Fibroblast of skin of left biceps (primary cell): Measurements from ENCODE around the gene CSH2.

ENCODE experiments used
- DNase-seq, 2 experiments: peaks; one replicate each; pipeline ENCODE4 v3.0.0-alpha.2; 2013; ENCODE audit warnings: low read depth in 2 of 2

The CSH2 gene

GRCh38 chr17:63834431-63835166 lies 38.9 kb downstream of the CSH2 start:
- DNase-seq, result peak; percentile 20 to 24

- no peak for DNase-seq
Observed at GRCh38 chr17:63833741-63834373, 39.6 kb downstream of the CSH2 start.

GRCh38 chr17:63833026-63833740 lies 40.3 kb downstream of the CSH2 start:
- no peak for DNase-seq

DNA sequence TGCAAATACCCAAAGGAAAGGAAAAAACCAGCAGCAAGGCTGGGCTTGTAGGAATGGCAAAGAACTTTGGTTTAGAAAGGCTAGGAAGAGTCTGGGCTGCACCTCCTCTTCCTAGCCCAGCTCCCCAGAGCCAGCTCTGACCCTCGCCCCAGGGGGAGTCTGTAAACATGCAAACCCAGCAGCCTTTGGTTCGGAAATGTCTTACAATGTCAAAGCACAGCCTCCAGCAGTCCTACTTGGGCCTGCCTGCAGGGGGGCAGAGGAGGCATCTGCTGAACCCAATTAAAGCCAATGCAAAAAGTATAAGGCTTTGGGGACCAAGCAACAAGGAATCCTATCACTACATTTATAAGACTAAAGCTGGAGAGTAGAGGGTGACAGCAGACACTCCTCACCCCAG lies 41.0 kb downstream of the CSH2 start:
- no peak for DNase-seq

- no peak for DNase-seq
Observed at GRCh38 chr17:63832014-63832413, 41.5 kb downstream of the CSH2 start.

DNA sequence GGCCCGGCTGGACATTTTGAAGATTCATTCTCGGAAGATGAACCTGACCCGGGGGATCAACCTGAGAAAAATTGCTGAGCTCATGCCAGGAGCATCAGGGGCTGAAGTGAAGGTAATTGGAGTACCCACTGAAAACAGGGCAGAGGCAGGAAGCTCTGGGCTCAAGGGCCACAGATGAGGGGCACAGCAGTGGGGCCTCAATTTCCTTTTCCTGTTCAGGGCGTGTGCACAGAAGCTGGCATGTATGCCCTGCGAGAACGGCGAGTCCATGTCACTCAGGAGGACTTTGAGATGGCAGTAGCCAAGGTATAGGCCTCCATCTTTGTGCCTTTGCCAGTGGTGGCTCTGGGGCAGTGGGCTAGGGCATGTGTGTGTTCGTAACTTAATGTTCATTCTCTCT lies 42.0 kb downstream of the CSH2 start:
- no peak for DNase-seq

- no peak for DNase-seq
Observed at GRCh38 chr17:63830904-63831491, 42.5 kb downstream of the CSH2 start.

GRCh38 chr17:63830278-63830677 lies 43.2 kb downstream of the CSH2 start:
- no peak for DNase-seq

DNA sequence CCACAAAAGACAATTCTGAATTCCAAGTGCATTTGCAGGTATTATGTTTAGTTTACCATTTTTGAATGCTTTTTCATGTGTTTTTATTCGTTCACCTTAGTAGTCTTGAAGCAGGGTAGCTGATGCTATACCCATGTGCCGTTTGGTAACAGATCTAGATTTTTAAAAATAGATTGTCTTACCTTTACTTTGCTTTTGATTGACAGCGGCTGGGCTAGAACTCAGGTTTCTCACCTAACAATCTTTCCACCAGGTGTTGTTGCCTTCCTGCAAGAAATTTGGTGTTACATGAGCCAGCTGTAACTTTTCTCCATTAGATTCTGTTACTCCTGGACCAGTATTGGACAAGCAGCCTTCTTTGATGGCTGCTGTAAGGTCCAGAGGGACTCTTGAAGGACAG lies 44.5 kb downstream of the CSH2 start:
- no peak for DNase-seq

DNA sequence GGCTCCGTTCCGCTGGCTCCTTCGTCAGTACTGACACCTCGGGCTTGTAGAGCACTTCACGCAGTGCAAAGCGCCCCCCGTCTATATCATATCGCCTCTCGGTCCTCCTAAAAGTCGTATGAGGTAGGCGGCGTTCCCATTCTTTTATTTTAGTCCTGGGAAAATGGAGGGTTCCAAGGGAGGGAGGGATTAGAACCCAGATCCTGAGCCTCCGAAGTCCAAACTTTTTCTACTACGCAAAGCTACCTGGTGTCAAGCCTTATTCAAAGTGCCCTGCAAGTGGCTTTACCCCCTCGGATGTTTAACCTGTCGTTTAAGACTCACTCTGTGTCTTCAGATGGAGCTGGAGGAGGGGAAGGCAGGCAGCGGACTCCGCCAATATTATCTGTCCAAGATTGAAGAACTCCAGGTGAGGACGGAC lies 45.7 kb downstream of the CSH2 start:
- no peak for DNase-seq

DNA sequence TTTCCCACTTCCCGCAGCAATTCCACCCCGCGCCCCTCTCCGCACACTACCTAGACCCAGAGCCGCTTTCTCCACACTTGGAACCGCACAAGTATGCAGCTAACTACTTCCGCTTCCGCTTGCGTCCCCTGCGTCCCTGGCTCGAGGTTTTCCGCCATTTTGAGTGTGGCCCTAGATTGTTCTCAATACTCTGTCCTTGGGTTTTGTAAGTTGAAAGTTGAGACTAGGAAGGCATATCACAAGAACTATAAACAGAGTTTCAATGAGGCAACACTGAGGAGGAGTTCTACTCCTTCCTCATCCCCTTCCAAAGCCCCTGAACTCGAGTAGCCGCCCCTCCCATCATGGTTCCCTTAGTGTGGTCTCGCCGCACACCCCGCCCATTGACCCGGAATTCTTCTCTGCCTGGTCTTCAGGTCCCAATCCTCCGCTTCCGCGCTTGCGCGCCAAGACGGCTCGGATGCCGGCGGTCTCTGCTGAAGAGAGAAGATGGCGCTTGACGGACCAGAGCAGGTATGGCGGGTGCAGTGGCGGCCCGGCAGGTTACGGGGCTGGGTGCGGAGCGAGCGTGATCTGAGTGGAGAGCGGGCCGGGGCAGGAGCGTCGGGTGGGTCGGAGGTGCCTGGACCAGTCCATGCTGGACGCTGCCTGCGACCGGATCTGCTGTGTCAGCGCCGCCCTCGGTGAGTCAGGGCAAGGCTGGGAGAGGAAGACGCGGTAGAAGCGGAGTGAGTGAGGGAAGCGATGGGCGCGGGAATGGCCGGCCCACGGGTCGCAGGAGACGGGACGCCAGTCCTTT lies 46.3 kb downstream of the CSH2 start, which contains the start of the genes FTSJ3 and PSMC5:
Gene FTSJ3 (minus strand): TSS at position 662 of the 799 bp plus-strand sequence. CDS start 761 bp downstream, outside the sequence.
Gene PSMC5 (plus strand): TSS at position 430 of the 799 bp plus-strand sequence. CDS start 60 bp downstream, at position 490.
- DNase-seq, result peak; percentile 80 to 83

DNA sequence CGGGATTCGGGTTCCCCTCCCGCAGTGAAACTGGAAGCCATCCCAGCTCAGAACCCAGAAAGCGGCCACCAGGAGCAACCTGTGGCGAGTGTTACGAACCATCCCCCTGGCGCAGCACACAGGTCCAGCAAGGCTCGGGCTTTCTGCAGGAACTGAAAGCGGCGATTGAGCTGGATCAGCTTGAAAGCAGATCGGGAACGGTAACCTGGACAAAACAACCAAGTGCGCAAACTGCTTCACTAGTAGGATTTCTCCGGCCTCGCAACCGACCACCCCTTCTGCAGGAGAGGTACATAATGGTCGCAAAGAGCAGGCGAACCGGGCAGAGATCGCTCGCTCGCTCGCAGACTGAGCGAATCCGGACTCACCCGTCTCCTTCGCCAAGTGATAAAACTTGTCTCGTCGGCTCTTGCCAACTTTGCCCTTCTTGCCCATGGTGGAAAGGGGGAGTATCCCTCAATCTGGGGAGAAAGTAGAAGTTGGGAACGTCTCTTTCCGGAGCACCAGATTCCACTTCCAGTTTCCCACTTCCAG lies 46.9 kb downstream of the CSH2 start:
- no peak for DNase-seq

DNA sequence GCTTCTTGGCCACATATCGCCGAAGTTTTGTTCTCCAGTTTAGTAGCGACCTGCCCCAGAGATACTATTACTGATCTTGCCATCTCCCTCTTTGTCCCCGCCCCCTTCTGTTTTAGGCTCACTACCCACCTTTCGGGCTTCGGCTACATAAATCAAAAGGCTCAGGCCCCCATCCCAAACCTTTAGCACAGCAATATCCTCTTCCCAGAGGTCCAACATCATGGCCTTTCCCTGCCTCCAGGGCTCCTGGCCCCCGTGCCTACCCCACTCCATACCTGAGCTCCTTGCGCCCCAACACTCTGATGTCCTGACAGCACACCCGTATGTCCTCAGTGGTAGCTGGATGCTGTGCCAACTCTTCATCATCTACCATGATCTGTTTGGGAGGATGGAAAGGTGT lies 49.1 kb downstream of the CSH2 start:
- no peak for DNase-seq

- no peak for DNase-seq
Observed at GRCh38 chr17:63823659-63824331, 49.7 kb downstream of the CSH2 start.

DNA sequence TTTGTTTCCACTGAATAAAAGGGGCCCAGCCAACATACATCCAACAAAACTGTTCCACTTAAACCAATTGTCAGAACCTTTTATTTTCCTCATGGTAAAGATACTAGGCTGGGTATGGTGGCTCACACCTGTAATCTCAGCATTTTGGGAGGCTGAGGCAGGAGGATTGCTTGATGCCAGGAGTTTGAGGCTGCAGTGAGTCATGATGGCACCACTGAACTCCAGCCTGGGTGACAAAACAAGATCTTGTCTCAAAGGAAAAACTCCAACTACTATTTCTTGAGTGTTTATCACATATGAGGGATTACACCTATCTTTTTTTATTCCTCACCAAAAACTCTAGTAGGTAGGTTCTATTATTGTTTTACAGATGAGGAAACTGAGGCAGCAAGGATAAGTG lies 50.9 kb downstream of the CSH2 start:
- DNase-seq, result no peak
